GM12864 (cell line): ENCODE measurements around the gene PCSK7.

ENCODE experiments used
- DNase-seq: peaks from one replicate; pipeline ENCODE4 v3.0.0-alpha.2; 2011; ENCODE audit warnings: low read depth
- H3K4me3 ChIP-seq: 2 replicates; pipeline ENCODE4 v1.5.1; 2011; ENCODE audit warnings: mild to moderate bottlenecking, low read depth, low read length, control low read depth
- CTCF ChIP-seq: IDR thresholded peaks from 2 replicates; pipeline ENCODE4 v1.5.1; 2011; ENCODE audit warnings: low read depth, mild to moderate bottlenecking, moderate library complexity, low read length, control low read depth, inconsistent platforms; ENCODE audit errors: missing control alignments

The PCSK7 gene

GRCh38 chr11:117177534-117178209 is 54.2 kb downstream of the PCSK7 start:
- DNase-seq = no peak
- peak overlapping the region; percentile 82 for H3K4me3 ChIP-seq
- TF ChIP-seq CTCF = no peak

- TF ChIP-seq CTCF = no peak
- DNase-seq = no peak
- no peak overlapping the region for H3K4me3 ChIP-seq
Observed at GRCh38 chr11:117176186-117176585, 55.7 kb downstream of the PCSK7 start.

- no peak for DNase-seq
- no peak overlapping the region for H3K4me3 ChIP-seq
- no peak for TF ChIP-seq CTCF
Observed at GRCh38 chr11:117175781-117176180, 56.1 kb downstream of the PCSK7 start.

- no peak for DNase-seq
- no peak overlapping the region for H3K4me3 ChIP-seq
- TF ChIP-seq CTCF = no peak
Observed at GRCh38 chr11:117175104-117175503, 56.8 kb downstream of the PCSK7 start.

GRCh38 chr11:117172724-117173421 is 59.0 kb downstream of the PCSK7 start:
- no peak for TF ChIP-seq CTCF
- H3K4me3 ChIP-seq = no peak overlapping the region
- DNase-seq = no peak

- H3K4me3 ChIP-seq = no peak overlapping the region
- no peak for TF ChIP-seq CTCF
- DNase-seq = no peak
Observed at GRCh38 chr11:117171404-117172061, 60.3 kb downstream of the PCSK7 start.
